ENCODE data around the gene SUN3. TPM values are rescaled to one million over a fixed set of nuclear protein-coding genes. Genes with fewer than 3 reads are reported as not detected.
A peak's percentile ranks its signal among the peaks of the same experiment; 100 is the strongest.

The SUN3 gene
- total RNA-seq, 1 experiment from 2014 or later, result not detected

DNA sequence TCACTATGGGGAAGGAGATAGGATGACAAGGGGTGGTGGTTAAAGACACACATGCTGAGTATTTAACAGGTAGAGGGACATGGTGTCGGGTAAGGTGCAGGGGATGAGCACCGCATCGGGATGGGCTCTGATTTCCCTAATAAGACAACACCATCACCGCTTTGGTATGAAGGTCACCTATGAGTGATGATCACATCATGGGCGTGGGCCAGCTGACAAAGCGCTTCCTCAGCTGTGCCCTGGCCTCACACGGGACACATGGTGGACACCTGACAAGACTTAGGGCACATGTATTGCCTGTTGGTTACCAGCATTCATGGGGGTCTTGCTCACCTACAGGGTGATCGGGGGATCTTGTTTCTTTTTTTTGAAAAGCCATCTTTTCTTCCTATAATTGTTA is 19.2 kb upstream of the SUN3 start:
- Histone ChIP-seq H3K4me3 (ENCODE audit: low read length) (no peak overlapping the region), H3F3A (ENCODE audit: low read length, unreplicated experiment) (no peaks in the 10 kb centered on the region), H3K4me2 (ENCODE audit: low read length) (peak overlapping the region; percentile 6; the same call in 1 of the 2 replicates), H3K27ac (ENCODE audit: low read length) (no peak overlapping the region), H2AFZ (ENCODE audit: low read length) (peak overlapping the region; percentile 35; the same call in 1 of the 2 replicates), H3K9me3 (ENCODE audit: low read length) (no peaks in the 10 kb centered on the region), H3K36me3 (ENCODE audit: low read depth, low read length) (no peaks in the 10 kb centered on the region), H3K79me2 (ENCODE audit: low read length) (no peaks in the 10 kb centered on the region), H3K27me3 (ENCODE audit: low read length) (no peaks in the 10 kb centered on the region), H3K9me2 (replicated peaks; ENCODE audit: low read length) (no peaks in the 10 kb centered on the region), H3K4me1 (ENCODE audit: insufficient read depth, low read length) (peaks cover 16% of the 10 kb centered on the region), H4K20me1 (ENCODE audit: low read length) (no peaks in the 10 kb centered on the region), H3K9ac (ENCODE audit: low read length) (no peak overlapping the region)
- BruUV-seq (replicated peaks), result no TSS peak
- DNase-seq (peak; percentile 73), ATAC-seq (peak; percentile 89)
- TF ChIP-seq EZH2 (IDR thresholded peaks at IDR 0.05; ENCODE audit: low read length, unreplicated experiment) (no peak), EZH2phosphoT487 (IDR thresholded peaks at IDR 0.05; ENCODE audit: borderline replicate concordance, low read length) (no peak)
- TF ChIP-seq, protein P1, sequence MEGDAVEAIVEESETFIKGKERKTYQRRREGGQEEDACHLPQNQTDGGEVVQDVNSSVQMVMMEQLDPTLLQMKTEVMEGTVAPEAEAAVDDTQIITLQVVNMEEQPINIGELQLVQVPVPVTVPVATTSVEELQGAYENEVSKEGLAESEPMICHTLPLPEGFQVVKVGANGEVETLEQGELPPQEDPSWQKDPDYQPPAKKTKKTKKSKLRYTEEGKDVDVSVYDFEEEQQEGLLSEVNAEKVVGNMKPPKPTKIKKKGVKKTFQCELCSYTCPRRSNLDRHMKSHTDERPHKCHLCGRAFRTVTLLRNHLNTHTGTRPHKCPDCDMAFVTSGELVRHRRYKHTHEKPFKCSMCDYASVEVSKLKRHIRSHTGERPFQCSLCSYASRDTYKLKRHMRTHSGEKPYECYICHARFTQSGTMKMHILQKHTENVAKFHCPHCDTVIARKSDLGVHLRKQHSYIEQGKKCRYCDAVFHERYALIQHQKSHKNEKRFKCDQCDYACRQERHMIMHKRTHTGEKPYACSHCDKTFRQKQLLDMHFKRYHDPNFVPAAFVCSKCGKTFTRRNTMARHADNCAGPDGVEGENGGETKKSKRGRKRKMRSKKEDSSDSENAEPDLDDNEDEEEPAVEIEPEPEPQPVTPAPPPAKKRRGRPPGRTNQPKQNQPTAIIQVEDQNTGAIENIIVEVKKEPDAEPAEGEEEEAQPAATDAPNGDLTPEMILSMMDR (conservative IDR thresholded peaks at IDR 0.05; ENCODE audit: low read depth, low read length), result no peak
- ChIA-PET POLR2A (ENCODE audit: unreplicated experiment) (no interaction called here), CTCF (no interaction called here)
- intact Hi-C loops (cut with micrococcal nuclease), result no loop called here

DNA sequence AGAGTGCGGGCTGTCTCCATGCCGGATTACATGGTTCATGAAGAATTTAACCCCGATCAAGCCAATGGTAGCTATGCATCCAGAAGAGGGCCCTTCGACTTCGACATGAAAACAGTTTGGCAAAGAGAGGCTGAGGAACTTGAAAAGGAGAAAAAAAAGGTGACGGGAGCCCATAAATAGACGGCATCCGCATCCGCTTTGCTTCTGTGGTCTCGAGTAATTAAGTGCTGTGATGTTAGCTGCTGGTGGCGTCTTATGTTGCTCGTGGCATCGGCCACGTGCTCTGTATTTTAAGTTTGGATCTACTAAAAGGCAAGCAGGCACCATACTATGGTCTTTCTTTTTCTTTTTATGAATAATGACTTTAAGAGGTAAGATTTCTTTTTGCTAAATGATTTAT is 17.6 kb upstream of the SUN3 start:
- ChIA-PET CTCF (no interaction called here), POLR2A (ENCODE audit: unreplicated experiment) (no interaction called here)
- Histone ChIP-seq H3K27ac (ENCODE audit: low read length) (no peak overlapping the region), H3F3A (ENCODE audit: low read length, unreplicated experiment) (no peaks in the 10 kb centered on the region), H3K9me2 (replicated peaks; ENCODE audit: low read length) (no peaks in the 10 kb centered on the region), H3K9ac (ENCODE audit: low read length) (no peak overlapping the region), H3K9me3 (ENCODE audit: low read length) (no peaks in the 10 kb centered on the region), H3K4me1 (ENCODE audit: insufficient read depth, low read length) (peaks cover 25% of the 10 kb centered on the region), H2AFZ (ENCODE audit: low read length) (no peak overlapping the region), H3K4me2 (ENCODE audit: low read length) (no peak overlapping the region), H3K36me3 (ENCODE audit: low read depth, low read length) (no peaks in the 10 kb centered on the region), H4K20me1 (ENCODE audit: low read length) (no peaks in the 10 kb centered on the region), H3K79me2 (ENCODE audit: low read length) (no peaks in the 10 kb centered on the region), H3K4me3 (ENCODE audit: low read length) (no peak overlapping the region), H3K27me3 (ENCODE audit: low read length) (no peaks in the 10 kb centered on the region)
- no peak for DNase-seq
- no TSS peak for BruUV-seq (replicated peaks)
- no peak for ATAC-seq
- TF ChIP-seq EZH2phosphoT487 (IDR thresholded peaks at IDR 0.05; ENCODE audit: borderline replicate concordance, low read length) (no peak), EZH2 (IDR thresholded peaks at IDR 0.05; ENCODE audit: low read length, unreplicated experiment) (no peak)
- TF ChIP-seq, protein P1 (conservative IDR thresholded peaks at IDR 0.05; ENCODE audit: low read depth, low read length), result no peak
- intact Hi-C loops (cut with micrococcal nuclease), result no loop called here

DNA sequence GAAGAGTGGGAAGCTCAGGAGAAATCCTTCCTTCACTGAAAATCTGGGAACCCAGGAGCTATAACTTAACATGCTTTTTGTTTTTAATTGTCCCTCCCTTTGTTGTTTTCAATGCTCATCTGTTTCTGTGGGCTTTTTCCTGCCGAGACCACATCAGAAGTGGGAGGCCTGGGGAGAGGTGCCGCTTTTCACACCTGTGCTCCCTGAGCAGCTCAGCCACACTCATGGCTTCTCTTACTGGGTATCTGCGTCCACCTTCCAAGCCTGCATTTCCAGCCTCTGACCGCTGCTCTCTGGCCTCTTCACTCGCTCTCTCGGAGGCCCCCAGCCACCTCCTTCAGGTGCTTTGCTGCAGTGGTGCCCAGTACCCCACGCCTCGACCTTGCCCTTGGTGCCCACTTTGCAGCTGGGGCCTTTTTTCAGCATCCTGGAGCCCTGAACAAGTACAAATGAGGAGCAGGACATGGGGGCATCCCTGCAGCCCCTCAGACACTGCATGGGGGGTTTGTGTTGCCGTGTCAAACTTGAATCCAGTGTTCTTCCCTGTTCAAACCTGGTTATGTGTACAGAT is 16.4 kb upstream of the SUN3 start:
- H3K4me1 ChIP-seq (ENCODE audit: insufficient read depth, low read length), result peaks cover 32% of the 10 kb centered on the region
- H3K27ac ChIP-seq (ENCODE audit: low read length), result no peak overlapping the region
- DNase-seq (no peak), ATAC-seq (no peak)
- no peaks in the 10 kb centered on the region for H3K9me2 ChIP-seq (replicated peaks; ENCODE audit: low read length)
- no peaks in the 10 kb centered on the region for H3F3A ChIP-seq (ENCODE audit: low read length, unreplicated experiment)
- H3K36me3 ChIP-seq (ENCODE audit: low read depth, low read length), result no peaks in the 10 kb centered on the region
- no peaks in the 10 kb centered on the region for H4K20me1 ChIP-seq (ENCODE audit: low read length)
- intact Hi-C loops (cut with micrococcal nuclease), result no loop called here
- TF ChIP-seq, protein P1 (conservative IDR thresholded peaks at IDR 0.05; ENCODE audit: low read depth, low read length), result no peak
- TF ChIP-seq EZH2 (IDR thresholded peaks at IDR 0.05; ENCODE audit: low read length, unreplicated experiment) (no peak), EZH2phosphoT487 (IDR thresholded peaks at IDR 0.05; ENCODE audit: borderline replicate concordance, low read length) (no peak)
- CTCF ChIA-PET, result no interaction called here
- BruUV-seq (replicated peaks), result no TSS peak
- H3K4me2 ChIP-seq (ENCODE audit: low read length), result no peak overlapping the region
- no peaks in the 10 kb centered on the region for H3K9me3 ChIP-seq (ENCODE audit: low read length)
- H3K27me3 ChIP-seq (ENCODE audit: low read length), result no peaks in the 10 kb centered on the region
- POLR2A ChIA-PET (ENCODE audit: unreplicated experiment), result no interaction called here
- no peak overlapping the region for H3K4me3 ChIP-seq (ENCODE audit: low read length)
- H3K9ac ChIP-seq (ENCODE audit: low read length), result no peak overlapping the region
- H2AFZ ChIP-seq (ENCODE audit: low read length), result no peak overlapping the region
- H3K79me2 ChIP-seq (ENCODE audit: low read length), result no peaks in the 10 kb centered on the region
